ENCODE results near the gene HMOX1. TPM values are rescaled to one million over a fixed set of nuclear protein-coding genes. Genes with fewer than 3 reads are reported as not detected.

The HMOX1 gene
- total and polyA plus RNA-seq, 4 donors, result 18.7 to 108 (median 59.7) TPM

DNA sequence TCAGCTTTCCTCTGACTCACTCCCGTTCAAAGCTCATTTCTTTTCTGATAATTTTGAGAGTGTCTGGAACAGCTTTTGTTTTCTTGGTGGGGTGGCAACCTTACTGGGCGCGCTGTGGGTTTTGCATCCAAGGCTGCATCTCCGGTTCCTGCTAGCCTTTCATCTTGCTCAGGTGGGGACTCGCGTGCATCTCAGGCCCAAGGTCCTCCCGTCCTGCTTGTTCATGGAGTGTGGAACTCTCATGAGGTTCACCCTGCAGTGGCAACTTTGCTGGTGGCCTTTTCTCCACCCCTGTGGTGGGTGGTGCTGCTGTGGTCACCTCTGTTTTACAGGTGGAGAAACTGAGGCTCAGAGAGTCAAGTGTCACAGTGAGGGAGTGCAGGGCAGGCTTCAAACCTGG lies 44.6 kb downstream of the HMOX1 start:
- H3K9me3 ChIP-seq (ENCODE audit: control insufficient read depth in 4 of 4, low read length in 3 of 4), result no peaks in the 10 kb centered on the region
- no peak for DNase-seq (ENCODE audit: low spot score)
- no peak overlapping the region for H3K4me3 ChIP-seq (ENCODE audit: low read depth in 1 of 3, low read length in 3 of 3)
- no peaks in the 10 kb centered on the region for H3K27me3 ChIP-seq (ENCODE audit: control insufficient read depth in 4 of 4, insufficient read depth in 4 of 4, low read length in 3 of 4)
- H3K36me3 ChIP-seq (ENCODE audit: control insufficient read depth in 4 of 4, insufficient read depth in 3 of 4, low read depth in 1 of 4, low read length in 3 of 4), result peaks cover 5 to 23% (median 12%) of the 10 kb centered on the region in 4 donors
- peaks cover 0 to 6% (median under 1%) of the 10 kb centered on the region in 4 donors for H3K4me1 ChIP-seq (ENCODE audit: control insufficient read depth in 4 of 4, insufficient read depth in 4 of 4, low read length in 3 of 4)
- 97% methylated on average over 7 of the region's 7 CpGs for WGBS
- TF ChIP-seq FOXA2 (IDR thresholded peaks at IDR 0.05), result no peak
- TF ChIP-seq, protein P1, sequence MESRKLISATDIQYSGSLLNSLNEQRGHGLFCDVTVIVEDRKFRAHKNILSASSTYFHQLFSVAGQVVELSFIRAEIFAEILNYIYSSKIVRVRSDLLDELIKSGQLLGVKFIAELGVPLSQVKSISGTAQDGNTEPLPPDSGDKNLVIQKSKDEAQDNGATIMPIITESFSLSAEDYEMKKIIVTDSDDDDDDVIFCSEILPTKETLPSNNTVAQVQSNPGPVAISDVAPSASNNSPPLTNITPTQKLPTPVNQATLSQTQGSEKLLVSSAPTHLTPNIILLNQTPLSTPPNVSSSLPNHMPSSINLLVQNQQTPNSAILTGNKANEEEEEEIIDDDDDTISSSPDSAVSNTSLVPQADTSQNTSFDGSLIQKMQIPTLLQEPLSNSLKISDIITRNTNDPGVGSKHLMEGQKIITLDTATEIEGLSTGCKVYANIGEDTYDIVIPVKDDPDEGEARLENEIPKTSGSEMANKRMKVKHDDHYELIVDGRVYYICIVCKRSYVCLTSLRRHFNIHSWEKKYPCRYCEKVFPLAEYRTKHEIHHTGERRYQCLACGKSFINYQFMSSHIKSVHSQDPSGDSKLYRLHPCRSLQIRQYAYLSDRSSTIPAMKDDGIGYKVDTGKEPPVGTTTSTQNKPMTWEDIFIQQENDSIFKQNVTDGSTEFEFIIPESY (IDR thresholded peaks at IDR 0.05), result no peak
- no peak for TF ChIP-seq REST (IDR thresholded peaks at IDR 0.05)
- TF ChIP-seq HNF4A (conservative IDR thresholded peaks at IDR 0.05), result no peak
- no peak for TF ChIP-seq FOXA1 (IDR thresholded peaks at IDR 0.05)
- TF ChIP-seq YY1 (IDR thresholded peaks at IDR 0.05), result no peak
- no peak for TF ChIP-seq RAD21 (IDR thresholded peaks at IDR 0.05)
- TF ChIP-seq, protein P2, sequence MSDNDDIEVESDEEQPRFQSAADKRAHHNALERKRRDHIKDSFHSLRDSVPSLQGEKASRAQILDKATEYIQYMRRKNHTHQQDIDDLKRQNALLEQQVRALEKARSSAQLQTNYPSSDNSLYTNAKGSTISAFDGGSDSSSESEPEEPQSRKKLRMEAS (IDR thresholded peaks at IDR 0.05), result no peak
- TF ChIP-seq EGR1 (IDR thresholded peaks at IDR 0.05; ENCODE audit: low read depth in 2 of 2), result no peak
- no peak for TF ChIP-seq SP1 (IDR thresholded peaks at IDR 0.05)
- no peak for TF ChIP-seq NR2F2 (IDR thresholded peaks at IDR 0.05)
- TF ChIP-seq RXRA (IDR thresholded peaks at IDR 0.05), result no peak
- no peak overlapping the region for H3K9ac ChIP-seq (ENCODE audit: low read depth in 1 of 2, low read length in 2 of 2)
- no peak overlapping the region for H3K27ac ChIP-seq (ENCODE audit: low read depth in 1 of 2, low read length in 2 of 2)

DNA sequence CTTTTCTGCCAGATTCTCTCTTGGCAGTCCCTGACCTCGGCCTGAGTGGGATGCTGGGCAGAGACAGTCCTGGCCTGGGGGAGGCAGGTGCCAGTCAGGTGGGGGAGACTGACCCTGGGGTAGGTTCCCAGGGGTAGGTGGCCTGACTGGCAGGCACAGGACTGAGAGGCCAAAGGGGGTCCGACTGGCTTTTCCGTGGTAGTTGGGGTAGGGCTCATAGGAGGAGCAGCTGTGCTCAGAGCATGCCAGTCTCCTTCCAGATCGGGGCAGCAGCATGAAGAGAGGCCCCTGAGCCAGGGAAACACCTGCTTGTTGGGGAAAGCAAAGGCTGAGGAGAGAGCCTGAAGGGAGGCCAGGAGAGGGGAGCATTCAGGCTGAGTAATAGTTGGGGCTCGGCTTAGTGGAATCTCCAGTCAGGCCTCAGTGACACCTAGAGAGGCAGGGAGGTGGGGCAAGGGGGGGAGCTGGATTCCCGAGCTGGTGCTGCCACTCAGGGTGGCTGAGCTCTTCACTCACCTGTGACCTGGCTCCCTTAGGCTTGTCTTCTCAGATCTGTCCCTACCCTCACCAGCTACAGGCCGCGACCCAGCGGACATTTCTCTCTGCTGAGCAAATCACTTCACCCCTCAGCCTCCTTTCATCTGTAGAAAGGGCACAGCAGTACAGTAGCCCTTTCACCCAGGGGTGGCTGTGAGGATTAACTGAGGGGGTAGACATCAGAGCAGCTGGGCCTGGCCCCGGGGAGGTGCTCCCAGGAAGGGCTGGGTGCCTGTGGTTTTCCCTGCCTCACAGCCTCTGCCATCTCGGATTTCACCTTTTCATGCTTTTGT lies 45.3 kb downstream of the HMOX1 start:
- Histone ChIP-seq H3K27me3 (ENCODE audit: control insufficient read depth in 4 of 4, insufficient read depth in 4 of 4, low read length in 3 of 4) (no peaks in the 10 kb centered on the region), H3K27ac (ENCODE audit: low read depth in 1 of 2, low read length in 2 of 2) (no peak overlapping the region), H3K4me1 (ENCODE audit: control insufficient read depth in 4 of 4, insufficient read depth in 4 of 4, low read length in 3 of 4) (peaks cover 0 to 13% (median under 1%) of the 10 kb centered on the region in 4 donors), H3K36me3 (ENCODE audit: control insufficient read depth in 4 of 4, insufficient read depth in 3 of 4, low read depth in 1 of 4, low read length in 3 of 4) (peaks cover 5 to 21% (median 12%) of the 10 kb centered on the region in 4 donors), H3K9ac (ENCODE audit: low read depth in 1 of 2, low read length in 2 of 2) (no peak overlapping the region), H3K9me3 (ENCODE audit: control insufficient read depth in 4 of 4, low read length in 3 of 4) (no peaks in the 10 kb centered on the region), H3K4me3 (ENCODE audit: low read depth in 1 of 3, low read length in 3 of 3) (no peak overlapping the region)
- DNase-seq (ENCODE audit: low spot score), result no peak
- TF ChIP-seq SP1 (IDR thresholded peaks at IDR 0.05) (no peak), YY1 (IDR thresholded peaks at IDR 0.05) (no peak), HNF4G (IDR thresholded peaks at IDR 0.05) (no peak), TAF1 (conservative IDR thresholded peaks at IDR 0.05) (no peak), RXRA (IDR thresholded peaks at IDR 0.05) (no peak), REST (IDR thresholded peaks at IDR 0.05) (no peak), EGR1 (IDR thresholded peaks at IDR 0.05; ENCODE audit: low read depth in 2 of 2) (no peak), FOXA1 (IDR thresholded peaks at IDR 0.05) (no peak), GABPA (IDR thresholded peaks at IDR 0.05 in 1 of 2, conservative IDR thresholded peaks at IDR 0.05 in 1 of 2) (no peak)
- TF ChIP-seq, protein P1 (IDR thresholded peaks at IDR 0.05), result no peak
- TF ChIP-seq, protein P3, sequence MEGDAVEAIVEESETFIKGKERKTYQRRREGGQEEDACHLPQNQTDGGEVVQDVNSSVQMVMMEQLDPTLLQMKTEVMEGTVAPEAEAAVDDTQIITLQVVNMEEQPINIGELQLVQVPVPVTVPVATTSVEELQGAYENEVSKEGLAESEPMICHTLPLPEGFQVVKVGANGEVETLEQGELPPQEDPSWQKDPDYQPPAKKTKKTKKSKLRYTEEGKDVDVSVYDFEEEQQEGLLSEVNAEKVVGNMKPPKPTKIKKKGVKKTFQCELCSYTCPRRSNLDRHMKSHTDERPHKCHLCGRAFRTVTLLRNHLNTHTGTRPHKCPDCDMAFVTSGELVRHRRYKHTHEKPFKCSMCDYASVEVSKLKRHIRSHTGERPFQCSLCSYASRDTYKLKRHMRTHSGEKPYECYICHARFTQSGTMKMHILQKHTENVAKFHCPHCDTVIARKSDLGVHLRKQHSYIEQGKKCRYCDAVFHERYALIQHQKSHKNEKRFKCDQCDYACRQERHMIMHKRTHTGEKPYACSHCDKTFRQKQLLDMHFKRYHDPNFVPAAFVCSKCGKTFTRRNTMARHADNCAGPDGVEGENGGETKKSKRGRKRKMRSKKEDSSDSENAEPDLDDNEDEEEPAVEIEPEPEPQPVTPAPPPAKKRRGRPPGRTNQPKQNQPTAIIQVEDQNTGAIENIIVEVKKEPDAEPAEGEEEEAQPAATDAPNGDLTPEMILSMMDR (IDR thresholded peaks at IDR 0.05; ENCODE audit: low read depth, low read length, missing input control), result no peak
- 94% methylated on average over 11 of the region's 11 CpGs for WGBS
